Activated naive CD8-positive, alpha-beta T cell (primary cell): ENCODE data around the gene LTO1.

Source experiments
- H3K27ac Mint-ChIP-seq: one replicate; pipeline ENCODE4 v1.8.0; 2021; ENCODE audit warnings: mixed read lengths
- H3K27me3 Mint-ChIP-seq: one replicate; pipeline ENCODE4 v1.8.0; 2021; ENCODE audit warnings: mixed read lengths
- H3K36me3 Mint-ChIP-seq: one replicate; pipeline ENCODE4 v1.8.0; 2021; ENCODE audit warnings: mixed read lengths
- H3K4me1 Mint-ChIP-seq: one replicate; pipeline ENCODE4 v1.8.0; 2021; ENCODE audit warnings: low read depth, mixed read lengths
- H3K4me3 Mint-ChIP-seq: one replicate; pipeline ENCODE4 v1.8.0; 2021; ENCODE audit warnings: mild to moderate bottlenecking, mixed read lengths
- H3K9me3 Mint-ChIP-seq: one replicate; pipeline ENCODE4 v1.8.0; 2021; ENCODE audit warnings: low read depth, mixed read lengths

LTO1 gene

GRCh38 chr11:69660001-69660500, 15.1 kb downstream of the LTO1 start:
- H3K27ac Mint-ChIP-seq: no peak overlapping the region
- no peaks in the 10 kb centered on the region for H3K4me1 Mint-ChIP-seq
- no peaks in the 10 kb centered on the region for H3K27me3 Mint-ChIP-seq
- no peaks in the 10 kb centered on the region for H3K9me3 Mint-ChIP-seq
- no peaks in the 10 kb centered on the region for H3K36me3 Mint-ChIP-seq
- H3K4me3 Mint-ChIP-seq: no peak overlapping the region

GRCh38 chr11:69659591-69659990, 15.6 kb downstream of the LTO1 start:
- no peak overlapping the region for H3K27ac Mint-ChIP-seq
- no peaks in the 10 kb centered on the region for H3K4me1 Mint-ChIP-seq
- no peaks in the 10 kb centered on the region for H3K9me3 Mint-ChIP-seq
- no peaks in the 10 kb centered on the region for H3K27me3 Mint-ChIP-seq
- H3K36me3 Mint-ChIP-seq: no peaks in the 10 kb centered on the region
- H3K4me3 Mint-ChIP-seq: no peak overlapping the region

GRCh38 chr11:69658626-69659450, 16.3 kb downstream of the LTO1 start:
- Mint-ChIP-seq H3K4me1 (no peaks in the 10 kb centered on the region), H3K27ac (no peak overlapping the region), H3K4me3 (no peak overlapping the region), H3K27me3 (no peaks in the 10 kb centered on the region), H3K9me3 (no peaks in the 10 kb centered on the region), H3K36me3 (no peaks in the 10 kb centered on the region)

DNA sequence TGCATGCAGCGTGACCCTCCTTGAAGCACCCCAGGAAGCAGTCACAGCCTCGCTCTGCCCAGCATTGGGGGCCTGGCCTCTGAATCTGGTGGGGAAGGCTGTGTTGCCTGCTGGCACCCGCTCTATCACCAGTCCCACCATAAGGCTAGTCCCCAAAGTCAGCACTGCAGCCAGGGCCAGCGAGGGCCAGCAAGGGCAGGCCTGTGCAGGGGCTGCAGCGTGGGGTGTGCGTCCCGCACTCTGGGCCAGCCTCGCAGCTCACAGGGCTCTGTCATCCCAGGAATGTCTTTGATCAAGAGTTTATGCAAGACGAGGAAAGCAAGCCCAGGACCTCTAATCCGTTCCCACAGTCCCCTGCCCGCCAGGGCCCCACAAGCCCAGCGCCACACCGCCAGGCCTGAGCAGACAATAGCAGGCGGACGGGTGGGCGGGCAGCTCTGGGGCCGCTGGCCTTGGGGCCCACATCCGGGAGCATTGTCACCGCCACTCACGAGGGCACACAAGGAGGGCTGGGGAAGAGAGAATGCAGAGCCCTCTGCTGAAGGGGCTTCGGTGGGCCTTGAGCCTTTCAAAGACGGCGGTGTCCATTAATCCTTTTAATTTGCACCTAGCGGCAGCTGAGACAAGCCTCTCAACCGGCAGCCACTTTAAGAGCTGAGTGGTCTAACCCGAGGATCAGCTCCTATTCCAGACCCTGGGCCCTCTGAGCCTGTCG, 17.1 kb downstream of the LTO1 start:
- no peaks in the 10 kb centered on the region for H3K9me3 Mint-ChIP-seq
- H3K36me3 Mint-ChIP-seq: peaks cover under 1% of the 10 kb centered on the region
- H3K27me3 Mint-ChIP-seq: no peaks in the 10 kb centered on the region
- H3K4me3 Mint-ChIP-seq: no peak overlapping the region
- H3K27ac Mint-ChIP-seq: no peak overlapping the region
- H3K4me1 Mint-ChIP-seq: no peaks in the 10 kb centered on the region

- Mint-ChIP-seq H3K36me3 (peaks cover 2% of the 10 kb centered on the region), H3K27me3 (no peaks in the 10 kb centered on the region), H3K27ac (no peak overlapping the region), H3K4me1 (no peaks in the 10 kb centered on the region), H3K9me3 (no peaks in the 10 kb centered on the region), H3K4me3 (no peak overlapping the region)
These were observed 17.7 kb downstream of the LTO1 start for GRCh38 chr11:69657456-69657910.

GRCh38 chr11:69656536-69657455, 18.4 kb downstream of the LTO1 start:
- Mint-ChIP-seq H3K4me3 (no peak overlapping the region), H3K4me1 (no peaks in the 10 kb centered on the region), H3K27ac (no peak overlapping the region), H3K9me3 (no peaks in the 10 kb centered on the region), H3K36me3 (peaks cover 2% of the 10 kb centered on the region), H3K27me3 (no peaks in the 10 kb centered on the region)

DNA sequence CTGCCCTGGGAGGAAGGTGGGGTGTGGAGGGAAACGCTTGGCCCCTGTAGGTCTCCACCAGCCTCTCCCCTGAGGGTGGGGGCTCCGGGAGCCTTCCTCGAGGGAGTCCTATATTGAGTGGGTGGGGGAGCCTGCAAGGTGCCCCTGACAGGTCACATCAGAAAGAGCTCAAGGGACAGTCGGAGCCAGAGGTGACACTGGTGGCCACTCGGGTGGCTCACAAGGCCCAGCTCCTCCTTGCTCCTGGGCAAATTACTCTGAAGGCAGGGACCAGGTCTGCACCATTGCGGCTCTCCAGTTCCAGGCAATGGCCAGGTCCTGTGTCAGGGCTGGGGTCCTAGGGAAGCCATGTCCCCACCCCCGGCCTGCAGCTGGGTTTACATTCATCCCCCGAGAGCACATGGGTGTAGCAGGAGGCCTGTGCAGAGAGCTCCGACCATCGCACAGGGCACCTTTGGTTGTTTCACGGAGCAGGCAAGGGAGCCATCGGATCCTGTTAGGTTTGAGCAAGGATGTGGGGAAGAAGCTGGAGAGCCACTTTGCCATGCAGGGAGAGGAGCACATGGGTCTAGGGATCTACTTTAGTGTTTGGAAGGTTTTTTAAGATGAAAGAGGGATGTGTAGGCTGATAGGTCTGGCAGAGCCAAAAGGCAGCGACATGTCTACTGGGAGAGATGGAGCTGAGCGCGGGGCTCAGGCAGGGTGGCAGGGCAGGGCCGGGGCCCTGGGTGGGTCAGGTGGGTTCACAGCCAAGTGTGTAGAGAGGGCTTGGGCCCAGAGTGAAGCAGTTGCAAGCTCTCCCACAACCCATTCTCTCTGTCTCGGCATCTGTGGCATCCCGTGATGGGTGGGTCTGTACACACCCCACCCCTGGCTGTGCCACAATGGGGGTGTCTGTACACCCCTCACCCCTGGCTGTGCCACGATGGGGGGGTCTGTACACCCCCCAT, 19.4 kb downstream of the LTO1 start:
- Mint-ChIP-seq H3K27ac (no peak overlapping the region), H3K4me3 (no peak overlapping the region), H3K36me3 (peaks cover 2% of the 10 kb centered on the region), H3K9me3 (no peaks in the 10 kb centered on the region), H3K27me3 (no peaks in the 10 kb centered on the region), H3K4me1 (no peaks in the 10 kb centered on the region)

- no peak overlapping the region for H3K4me3 Mint-ChIP-seq
- H3K27ac Mint-ChIP-seq: no peak overlapping the region
- no peaks in the 10 kb centered on the region for H3K4me1 Mint-ChIP-seq
- H3K36me3 Mint-ChIP-seq: peaks cover 2% of the 10 kb centered on the region
- no peaks in the 10 kb centered on the region for H3K9me3 Mint-ChIP-seq
- H3K27me3 Mint-ChIP-seq: no peaks in the 10 kb centered on the region
These were observed 20.3 kb downstream of the LTO1 start for GRCh38 chr11:69654660-69655478.

GRCh38 chr11:69654001-69654659, 21.0 kb downstream of the LTO1 start:
- Mint-ChIP-seq H3K9me3 (no peaks in the 10 kb centered on the region), H3K27me3 (no peaks in the 10 kb centered on the region), H3K36me3 (peaks cover 2% of the 10 kb centered on the region), H3K27ac (no peak overlapping the region), H3K4me3 (no peak overlapping the region), H3K4me1 (no peaks in the 10 kb centered on the region)

DNA sequence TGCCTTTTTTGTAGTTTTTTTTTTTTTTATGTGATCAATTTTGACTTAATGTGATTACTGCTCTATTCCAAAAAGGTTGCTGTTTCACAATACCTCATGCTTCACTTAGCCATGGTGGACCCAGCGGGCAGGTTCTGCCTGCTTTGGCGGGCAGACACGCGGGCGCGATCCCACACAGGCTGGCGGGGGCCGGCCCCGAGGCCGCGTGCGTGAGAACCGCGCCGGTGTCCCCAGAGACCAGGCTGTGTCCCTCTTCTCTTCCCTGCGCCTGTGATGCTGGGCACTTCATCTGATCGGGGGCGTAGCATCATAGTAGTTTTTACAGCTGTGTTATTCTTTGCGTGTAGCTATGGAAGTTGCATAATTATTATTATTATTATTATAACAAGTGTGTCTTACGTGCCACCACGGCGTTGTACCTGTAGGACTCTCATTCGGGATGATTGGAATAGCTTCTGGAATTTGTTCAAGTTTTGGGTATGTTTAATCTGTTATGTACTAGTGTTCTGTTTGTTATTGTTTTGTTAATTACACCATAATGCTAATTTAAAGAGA, 21.7 kb downstream of the LTO1 start:
- Mint-ChIP-seq H3K4me3 (no peak overlapping the region), H3K27me3 (no peaks in the 10 kb centered on the region), H3K4me1 (no peaks in the 10 kb centered on the region)

DNA sequence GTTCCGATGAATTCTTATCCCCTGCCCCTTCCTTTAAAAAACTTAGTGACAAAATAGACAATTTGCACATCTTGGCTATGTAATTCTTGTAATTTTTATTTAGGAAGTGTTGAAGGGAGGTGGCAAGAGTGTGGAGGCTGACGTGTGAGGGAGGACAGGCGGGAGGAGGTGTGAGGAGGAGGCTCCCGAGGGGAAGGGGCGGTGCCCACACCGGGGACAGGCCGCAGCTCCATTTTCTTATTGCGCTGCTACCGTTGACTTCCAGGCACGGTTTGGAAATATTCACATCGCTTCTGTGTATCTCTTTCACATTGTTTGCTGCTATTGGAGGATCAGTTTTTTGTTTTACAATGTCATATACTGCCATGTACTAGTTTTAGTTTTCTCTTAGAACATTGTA, 22.2 kb downstream of the LTO1 start:
- H3K4me3 Mint-ChIP-seq: no peak overlapping the region
- H3K36me3 Mint-ChIP-seq: peaks cover 2% of the 10 kb centered on the region
- H3K27me3 Mint-ChIP-seq: no peaks in the 10 kb centered on the region
- H3K27ac Mint-ChIP-seq: no peak overlapping the region
- no peaks in the 10 kb centered on the region for H3K9me3 Mint-ChIP-seq
- no peaks in the 10 kb centered on the region for H3K4me1 Mint-ChIP-seq

More for the DNA sequence above, 21.7 kb downstream of the LTO1 start:
- Mint-ChIP-seq H3K9me3 (no peaks in the 10 kb centered on the region), H3K27ac (no peak overlapping the region), H3K36me3 (peaks cover 2% of the 10 kb centered on the region)

- H3K27ac Mint-ChIP-seq: no peak overlapping the region
These were observed 23.1 kb downstream of the LTO1 start for GRCh38 chr11:69651834-69652620.

More at GRCh38 chr11:69651834-69652620, 23.1 kb downstream of the LTO1 start:
- H3K4me1 Mint-ChIP-seq: no peaks in the 10 kb centered on the region
- H3K36me3 Mint-ChIP-seq: peaks cover 2% of the 10 kb centered on the region
- H3K4me3 Mint-ChIP-seq: no peak overlapping the region
- H3K9me3 Mint-ChIP-seq: no peaks in the 10 kb centered on the region
- H3K27me3 Mint-ChIP-seq: no peaks in the 10 kb centered on the region
